ENCODE measurements around the gene RUNX3. TPM values are rescaled to one million over a fixed set of nuclear protein-coding genes. Genes with fewer than 3 reads are reported as not detected.

RUNX3 gene
- total RNA-seq, 1 experiment from 2014 or later, result 3.5 TPM

DNA sequence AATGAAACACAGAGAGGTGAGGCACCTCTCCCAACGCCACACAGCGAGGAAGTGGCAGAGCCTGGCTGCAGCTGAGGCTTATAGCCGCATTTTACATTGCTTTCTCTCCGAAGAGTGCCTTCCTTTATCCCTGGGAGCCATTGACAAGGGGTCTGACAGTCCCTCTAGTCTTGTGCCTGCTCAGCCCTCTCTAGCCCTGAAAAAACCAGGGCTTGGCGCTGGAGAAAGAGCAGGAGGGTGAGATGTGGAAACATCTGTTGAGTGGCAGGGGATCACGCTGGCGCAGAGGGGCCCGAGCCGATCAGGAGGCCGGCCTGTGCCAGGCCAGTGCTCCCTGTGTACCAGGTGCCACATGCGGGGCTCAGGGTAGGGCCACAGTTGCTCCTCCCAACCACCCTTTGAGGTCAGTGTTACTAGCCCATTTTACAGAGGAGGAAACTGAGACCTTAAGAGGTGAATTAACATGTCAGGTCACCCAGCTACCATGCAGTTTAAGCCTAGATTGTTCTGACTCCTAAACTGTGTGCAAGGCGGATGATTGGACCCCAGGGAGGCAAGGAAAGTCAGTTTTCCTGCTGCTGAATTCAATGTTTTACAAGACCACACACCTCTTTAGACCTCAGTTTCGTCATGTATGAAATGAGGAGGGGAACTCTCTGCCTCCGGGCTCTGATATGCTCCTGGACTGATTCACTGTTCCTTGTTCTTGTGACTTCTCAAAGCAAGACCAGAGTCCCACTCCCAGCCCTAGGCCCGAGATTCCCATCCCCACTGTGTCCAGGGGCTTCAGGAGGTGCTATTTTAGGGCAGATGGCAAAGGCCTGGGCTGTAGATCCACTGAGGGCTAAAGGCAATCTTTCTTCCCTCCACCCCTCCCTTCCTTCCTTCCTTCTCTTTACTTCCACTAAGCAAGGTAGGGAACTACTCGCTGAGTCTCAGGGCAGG is 28.0 kb upstream of the RUNX3 start:
- H3K27me3 ChIP-seq (ENCODE audit: control insufficient read depth, insufficient read depth, low read length), result no peaks in the 10 kb centered on the region
- H3K36me3 ChIP-seq (replicated peaks; ENCODE audit: control insufficient read depth, insufficient read depth, low read length), result no peaks in the 10 kb centered on the region
- no peak overlapping the region for H3K4me3 ChIP-seq (ENCODE audit: insufficient read depth, low read depth, low read length)
- no peak for DNase-seq

DNA sequence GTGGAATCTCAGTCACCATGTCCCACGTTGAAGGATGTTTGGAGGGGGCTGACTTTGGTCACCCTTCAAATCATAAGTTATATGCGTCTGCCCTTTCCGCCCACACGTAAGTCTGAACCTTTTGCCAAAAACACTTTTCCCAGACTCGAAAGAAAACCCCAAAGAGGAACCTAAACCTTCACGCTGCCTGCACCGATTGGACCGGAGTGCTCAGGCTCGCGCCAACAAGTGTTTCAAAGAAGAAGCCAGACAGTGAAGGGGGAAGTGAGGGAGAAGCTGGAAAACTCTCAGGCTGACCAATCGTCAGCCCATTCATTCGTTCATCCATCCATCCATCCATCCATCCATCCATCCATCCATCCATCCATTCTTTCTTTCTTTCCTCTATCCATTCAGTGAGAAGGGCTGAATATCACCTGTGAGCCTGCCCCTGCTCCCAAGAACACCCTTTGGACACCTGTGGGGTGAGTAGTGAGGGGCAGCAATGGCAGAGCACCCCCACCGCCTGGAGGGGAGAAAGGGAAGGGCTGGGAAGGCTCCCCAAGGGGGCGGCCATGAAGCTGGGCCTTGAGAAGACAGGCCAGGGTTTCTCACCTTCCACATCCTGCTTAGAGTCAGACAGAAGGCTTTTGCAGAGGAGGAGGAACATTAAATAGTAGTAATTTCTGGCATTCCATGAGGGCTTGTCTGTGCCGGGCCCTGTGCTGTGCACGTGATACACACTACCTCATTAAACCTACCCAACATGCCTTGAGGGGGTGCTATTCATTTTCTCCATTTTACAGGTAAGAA is 27.1 kb upstream of the RUNX3 start:
- no peaks in the 10 kb centered on the region for H3K27me3 ChIP-seq (ENCODE audit: control insufficient read depth, insufficient read depth, low read length)
- no peaks in the 10 kb centered on the region for H3K36me3 ChIP-seq (replicated peaks; ENCODE audit: control insufficient read depth, insufficient read depth, low read length)
- no peak overlapping the region for H3K4me3 ChIP-seq (ENCODE audit: insufficient read depth, low read depth, low read length)
- DNase-seq, result no peak

DNA sequence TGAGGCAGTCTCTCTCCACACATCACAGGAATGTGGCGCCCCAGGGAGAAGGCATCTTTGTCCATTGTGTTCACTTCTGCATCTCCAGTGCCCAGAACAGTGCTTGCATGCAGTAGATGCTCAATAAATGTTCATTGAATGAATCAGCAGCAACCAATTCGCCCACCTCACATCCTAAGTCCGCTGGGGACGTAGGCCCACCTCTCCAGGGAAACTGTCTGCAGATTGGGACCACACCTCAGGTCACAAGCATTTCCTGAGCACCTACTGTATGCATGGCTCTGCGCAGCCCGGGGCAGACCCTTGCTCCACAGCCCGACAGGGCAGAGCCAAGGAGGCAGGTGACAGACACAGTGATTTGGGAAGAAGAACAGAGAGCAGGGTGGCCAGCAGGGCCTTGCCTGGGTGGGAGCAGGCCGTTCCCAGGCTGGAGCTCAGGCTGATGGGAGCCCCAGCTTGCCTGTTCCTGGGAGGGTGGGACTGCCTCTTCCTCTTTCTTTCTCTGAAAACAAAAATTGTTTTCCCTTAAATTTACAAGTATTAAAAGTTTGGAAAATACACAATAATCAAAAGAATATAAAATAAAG is 25.8 kb upstream of the RUNX3 start:
- Histone ChIP-seq H3K36me3 (replicated peaks; ENCODE audit: control insufficient read depth, insufficient read depth, low read length) (no peaks in the 10 kb centered on the region), H3K27me3 (ENCODE audit: control insufficient read depth, insufficient read depth, low read length) (no peaks in the 10 kb centered on the region), H3K4me3 (ENCODE audit: insufficient read depth, low read depth, low read length) (no peak overlapping the region)
- DNase-seq, result no peak

DNA sequence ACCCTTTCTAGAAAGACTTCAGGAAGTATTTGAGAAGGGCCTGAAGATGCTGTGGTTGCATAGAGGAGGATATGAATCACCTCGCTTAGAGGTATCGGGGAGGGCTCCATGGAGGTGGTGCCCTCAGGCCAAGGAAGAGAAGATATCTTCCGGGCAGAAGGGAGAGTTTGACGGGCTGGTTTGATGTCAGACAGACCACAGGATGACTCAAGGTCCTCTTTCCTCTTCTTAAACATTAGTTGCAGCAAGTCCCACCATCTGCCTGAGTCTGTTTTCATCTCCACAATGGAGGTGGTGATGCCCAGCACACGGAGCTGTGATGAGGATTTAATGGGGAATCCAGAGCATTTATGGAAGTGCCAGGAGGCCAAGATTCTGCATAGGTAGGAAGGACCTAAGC is 25.1 kb upstream of the RUNX3 start:
- no peak for DNase-seq
- Histone ChIP-seq H3K36me3 (replicated peaks; ENCODE audit: control insufficient read depth, insufficient read depth, low read length) (no peaks in the 10 kb centered on the region), H3K4me3 (ENCODE audit: insufficient read depth, low read depth, low read length) (no peak overlapping the region), H3K27me3 (ENCODE audit: control insufficient read depth, insufficient read depth, low read length) (no peaks in the 10 kb centered on the region)

DNA sequence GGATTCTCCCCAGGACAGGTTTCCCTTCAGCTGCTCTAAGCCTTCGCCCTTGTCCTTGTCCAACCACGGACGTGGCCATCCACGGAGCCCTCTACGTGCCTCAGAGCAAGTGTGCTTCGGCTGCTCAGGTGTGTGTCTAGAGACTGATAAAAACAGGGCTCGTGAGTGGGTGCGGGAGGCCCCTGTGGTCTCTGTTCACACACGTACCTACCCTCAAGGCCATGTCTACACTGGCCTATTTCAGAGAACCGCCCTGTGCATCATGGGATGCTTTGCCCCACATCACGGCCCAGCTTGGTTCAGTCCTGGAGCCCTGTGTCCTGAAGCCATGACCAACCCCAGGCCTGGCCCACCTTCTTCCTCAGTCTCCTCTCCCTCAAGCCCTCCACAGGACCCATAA is 24.6 kb upstream of the RUNX3 start:
- DNase-seq, result no peak
- Histone ChIP-seq H3K36me3 (replicated peaks; ENCODE audit: control insufficient read depth, insufficient read depth, low read length) (no peaks in the 10 kb centered on the region), H3K27me3 (ENCODE audit: control insufficient read depth, insufficient read depth, low read length) (no peaks in the 10 kb centered on the region), H3K4me3 (ENCODE audit: insufficient read depth, low read depth, low read length) (no peak overlapping the region)

DNA sequence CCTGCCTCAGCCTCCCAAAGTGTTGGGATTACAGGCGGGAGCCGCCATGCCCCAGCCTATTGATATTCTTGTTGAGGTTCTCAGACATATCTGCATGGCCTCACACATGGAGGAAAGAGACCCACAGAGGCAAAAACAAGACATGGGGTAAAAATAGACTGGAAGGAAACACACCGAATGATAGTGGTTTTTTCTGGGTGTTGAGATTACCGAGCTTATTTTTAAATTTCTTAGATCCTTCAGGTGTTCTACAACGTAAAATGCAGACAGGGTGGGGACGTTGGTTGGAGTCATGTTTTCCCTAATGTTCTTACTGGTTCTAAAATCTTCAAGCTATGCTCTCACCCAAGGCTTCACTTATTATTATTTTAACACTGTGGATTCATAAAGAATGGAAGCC is 23.9 kb upstream of the RUNX3 start:
- no peaks in the 10 kb centered on the region for H3K27me3 ChIP-seq (ENCODE audit: control insufficient read depth, insufficient read depth, low read length)
- H3K36me3 ChIP-seq (replicated peaks; ENCODE audit: control insufficient read depth, insufficient read depth, low read length), result no peaks in the 10 kb centered on the region
- H3K4me3 ChIP-seq (ENCODE audit: insufficient read depth, low read depth, low read length), result no peak overlapping the region
- no peak for DNase-seq

DNA sequence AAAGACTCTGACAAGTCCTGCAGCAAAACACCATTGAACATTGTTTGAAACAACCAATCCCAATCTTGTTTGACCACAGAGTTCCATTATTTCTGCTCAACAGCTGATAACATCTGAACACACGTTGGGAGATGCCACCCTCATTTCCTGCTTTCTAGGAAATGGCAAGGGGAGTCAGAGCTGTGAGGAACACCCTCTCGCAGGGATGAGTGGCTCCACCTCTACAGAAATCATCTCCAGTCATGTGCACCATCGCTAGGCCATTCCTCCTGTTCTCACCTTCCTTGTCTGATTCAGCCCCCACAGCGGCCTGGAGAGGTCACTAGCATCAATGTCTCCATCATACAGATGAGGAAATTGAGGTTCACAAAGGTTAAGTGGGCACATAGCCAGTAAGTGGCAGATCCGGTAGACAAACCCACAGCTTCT is 22.4 kb upstream of the RUNX3 start:
- Histone ChIP-seq H3K4me3 (ENCODE audit: insufficient read depth, low read depth, low read length) (no peak overlapping the region), H3K36me3 (replicated peaks; ENCODE audit: control insufficient read depth, insufficient read depth, low read length) (no peaks in the 10 kb centered on the region), H3K27me3 (ENCODE audit: control insufficient read depth, insufficient read depth, low read length) (no peaks in the 10 kb centered on the region)
- no peak for DNase-seq

DNA sequence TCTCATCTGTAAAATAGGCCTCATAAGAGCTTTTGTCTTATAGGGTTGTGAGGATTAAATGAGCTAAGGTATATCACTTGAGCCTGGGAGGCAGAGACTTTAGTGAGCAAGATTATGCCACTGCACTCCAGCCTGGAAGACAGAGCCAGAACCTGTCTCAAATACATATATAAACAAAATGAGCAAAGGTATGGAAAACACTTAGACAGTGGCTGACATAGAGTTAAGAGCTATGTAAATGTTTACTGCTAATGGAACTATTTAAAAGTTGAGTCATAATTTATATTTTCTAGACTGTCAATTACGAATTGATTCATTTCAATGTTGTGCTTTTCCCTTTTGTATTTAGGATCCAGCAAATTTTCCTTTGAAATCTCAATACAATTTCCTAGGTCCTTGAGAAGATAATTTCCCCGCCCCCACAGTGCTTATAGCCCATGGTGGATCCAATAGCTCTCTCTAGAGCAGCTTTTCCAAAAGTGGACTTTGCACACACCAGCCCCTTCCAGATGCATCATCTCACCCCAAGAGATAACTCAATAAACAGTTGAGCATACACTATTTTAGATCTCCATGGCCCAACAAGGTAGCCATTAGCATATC is 21.8 kb upstream of the RUNX3 start:
- H3K27me3 ChIP-seq (ENCODE audit: control insufficient read depth, insufficient read depth, low read length), result no peaks in the 10 kb centered on the region
- H3K36me3 ChIP-seq (replicated peaks; ENCODE audit: control insufficient read depth, insufficient read depth, low read length), result no peaks in the 10 kb centered on the region
- DNase-seq, result no peak
- no peak overlapping the region for H3K4me3 ChIP-seq (ENCODE audit: insufficient read depth, low read depth, low read length)

DNA sequence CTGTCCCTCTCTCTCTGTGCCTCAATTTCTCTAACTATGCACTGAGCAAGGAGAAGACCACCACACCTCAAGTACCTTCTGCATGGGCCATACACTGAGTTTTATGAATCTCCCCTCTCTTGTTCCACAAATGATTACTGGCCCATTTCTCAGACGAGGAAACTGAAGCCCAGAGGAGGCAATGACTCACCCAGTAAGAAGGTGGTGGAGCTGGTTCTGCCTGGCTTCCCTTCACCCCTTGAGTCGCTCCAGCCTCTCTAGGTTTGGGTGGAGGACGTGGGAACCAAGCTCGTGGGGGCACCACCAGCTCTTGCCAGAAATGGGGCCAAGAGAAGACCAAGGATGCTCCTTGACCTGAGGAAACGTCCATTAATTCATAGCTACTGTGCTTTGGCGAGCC is 21.3 kb upstream of the RUNX3 start:
- Histone ChIP-seq H3K4me3 (ENCODE audit: insufficient read depth, low read depth, low read length) (no peak overlapping the region), H3K27me3 (ENCODE audit: control insufficient read depth, insufficient read depth, low read length) (no peaks in the 10 kb centered on the region), H3K36me3 (replicated peaks; ENCODE audit: control insufficient read depth, insufficient read depth, low read length) (no peaks in the 10 kb centered on the region)
- no peak for DNase-seq

DNA sequence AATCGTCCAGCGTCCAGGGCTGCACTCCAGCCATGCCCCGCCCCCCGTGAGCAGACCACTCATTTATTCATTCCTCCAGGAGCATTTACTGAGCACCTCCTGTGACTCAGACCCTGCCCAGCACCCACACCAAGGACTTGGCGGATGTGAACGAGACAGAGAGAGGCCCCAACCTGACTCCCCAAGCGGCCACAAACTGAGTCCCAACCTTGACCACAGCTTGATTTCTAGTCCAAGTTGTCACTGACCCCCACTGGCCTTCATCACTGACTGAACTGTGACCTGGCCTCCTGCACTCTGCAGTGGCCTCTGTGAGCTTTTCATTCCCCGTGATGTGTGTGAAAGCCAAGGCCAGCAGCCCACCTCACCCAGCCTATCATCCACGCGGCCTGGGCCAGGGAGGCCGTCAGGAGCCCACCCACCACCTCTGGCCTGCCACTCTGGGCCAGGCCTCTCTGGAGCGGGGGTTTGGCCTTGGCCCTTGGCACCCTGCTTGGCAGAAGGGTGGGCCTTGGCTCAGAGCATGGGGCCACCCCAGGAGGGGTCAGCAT is 19.3 kb upstream of the RUNX3 start:
- H3K36me3 ChIP-seq (replicated peaks; ENCODE audit: control insufficient read depth, insufficient read depth, low read length), result no peaks in the 10 kb centered on the region
- DNase-seq, result no peak
- H3K27me3 ChIP-seq (ENCODE audit: control insufficient read depth, insufficient read depth, low read length), result no peaks in the 10 kb centered on the region
- H3K4me3 ChIP-seq (ENCODE audit: insufficient read depth, low read depth, low read length), result no peak overlapping the region

DNA sequence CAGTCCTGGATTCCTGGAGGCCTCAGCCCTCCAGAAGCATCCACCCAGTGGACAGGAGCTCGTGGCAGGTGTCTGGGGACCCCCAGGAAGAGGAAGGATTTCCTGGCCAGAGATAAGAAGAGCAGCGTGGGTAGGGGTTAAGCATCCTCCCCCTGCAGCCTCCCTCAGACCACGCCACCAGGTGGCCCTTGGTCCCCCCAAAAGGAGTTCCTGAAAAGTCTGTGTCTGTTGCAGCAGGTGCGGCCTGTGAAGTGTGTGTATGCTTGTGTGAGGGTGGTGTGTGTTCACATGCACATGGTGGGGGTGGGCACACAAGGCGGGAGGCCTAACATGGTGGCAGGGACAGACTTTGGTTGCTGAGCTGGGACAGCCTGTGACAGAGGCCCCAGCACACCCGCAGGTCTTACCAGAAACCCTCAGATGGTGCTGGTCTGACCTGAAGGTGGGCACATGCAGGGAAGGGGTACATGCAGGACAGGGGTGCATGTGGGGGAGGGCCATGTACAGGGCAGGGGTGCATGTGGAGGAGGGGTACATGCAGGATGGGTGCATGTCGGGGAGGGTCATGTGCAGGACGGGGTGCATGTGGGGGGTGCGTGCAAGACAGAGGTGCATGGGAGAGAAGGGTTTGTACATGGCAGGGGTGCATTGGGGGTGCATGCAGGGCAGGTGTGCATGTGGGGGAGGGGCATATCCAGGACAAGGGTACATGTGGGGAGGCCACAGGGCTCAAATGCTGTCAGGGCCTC is 18.2 kb upstream of the RUNX3 start:
- DNase-seq, result no peak
- Histone ChIP-seq H3K36me3 (replicated peaks; ENCODE audit: control insufficient read depth, insufficient read depth, low read length) (no peaks in the 10 kb centered on the region), H3K27me3 (ENCODE audit: control insufficient read depth, insufficient read depth, low read length) (no peaks in the 10 kb centered on the region), H3K4me3 (ENCODE audit: insufficient read depth, low read depth, low read length) (no peak overlapping the region)

DNA sequence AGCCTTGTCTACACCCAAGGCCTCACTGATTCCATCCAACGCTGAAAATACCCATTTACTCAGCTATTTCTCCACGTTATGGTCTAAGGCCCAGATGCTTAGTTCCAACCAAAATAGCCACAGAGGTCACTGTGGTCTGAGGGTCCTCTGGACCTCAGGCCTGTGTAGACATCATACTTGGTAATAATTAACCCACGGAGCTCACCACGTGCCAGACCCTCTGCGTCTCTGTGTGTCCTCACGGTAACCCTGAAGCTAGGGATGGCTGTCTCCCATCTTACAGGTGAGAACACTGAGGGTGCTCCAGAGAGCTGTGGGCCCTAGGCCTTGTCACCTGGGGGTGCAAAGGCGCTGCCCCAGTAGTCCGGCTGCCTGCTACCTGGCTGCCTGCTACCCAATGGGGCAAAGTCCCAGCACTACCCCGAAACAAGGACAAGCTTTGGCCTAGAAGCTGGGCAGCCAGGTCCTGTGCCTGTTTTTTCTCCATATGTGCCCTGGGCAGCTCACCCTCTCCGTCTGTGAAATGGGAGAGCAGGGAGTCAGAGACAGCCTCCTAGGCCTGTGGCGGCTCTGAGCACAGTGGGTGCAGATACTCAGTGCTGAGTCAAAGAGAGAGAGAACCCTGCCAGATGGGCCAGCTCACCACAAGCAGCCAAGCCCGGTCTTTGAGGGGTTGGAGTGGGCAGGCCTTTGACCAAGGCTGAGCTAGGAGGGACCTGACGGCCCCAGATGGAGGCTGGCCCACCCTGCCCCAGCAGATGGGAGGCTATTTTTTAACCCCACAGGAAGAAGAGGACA is 17.0 kb upstream of the RUNX3 start:
- H3K4me3 ChIP-seq (ENCODE audit: insufficient read depth, low read depth, low read length), result no peak overlapping the region
- DNase-seq, result no peak

More for the DNA sequence above, 17.0 kb upstream of the RUNX3 start:
- Histone ChIP-seq H3K27me3 (ENCODE audit: control insufficient read depth, insufficient read depth, low read length) (no peaks in the 10 kb centered on the region), H3K36me3 (replicated peaks; ENCODE audit: control insufficient read depth, insufficient read depth, low read length) (no peaks in the 10 kb centered on the region)

Data from H7 (cell line).